Suprapubic skin (tissue), 4 donors: ENCODE data around the gene PDE4D. TPM values are rescaled to one million over a fixed set of nuclear protein-coding genes. Genes with fewer than 3 reads are reported as not detected.

ENCODE experiments used
- DNase-seq, 2 donors: peaks; one replicate each; pipeline ENCODE4 v3.0.0-alpha.2; 2019; ENCODE audit warnings: low spot score in 2 of 2
- H3K27ac ChIP-seq: fragments of 200-600 bp; sonication (generic); one replicate; pipeline ENCODE4 v1.5.1; 2019
- H3K27me3 ChIP-seq: fragments of 200-600 bp; sonication (generic); one replicate; pipeline ENCODE4 v1.5.1; 2019
- H3K36me3 ChIP-seq: fragments of 200-600 bp; sonication (generic); one replicate; pipeline ENCODE4 v1.5.1; 2019
- H3K4me1 ChIP-seq: fragments of 200-600 bp; sonication (generic); one replicate; pipeline ENCODE4 v1.5.1; 2019
- H3K4me3 ChIP-seq: fragments of 200-600 bp; sonication (generic); one replicate; pipeline ENCODE4 v1.5.1; 2019; ENCODE audit warnings: mild to moderate bottlenecking
- H3K9me3 ChIP-seq: fragments of 200-600 bp; sonication (generic); one replicate; pipeline ENCODE4 v1.5.1; 2019
- CTCF ChIP-seq, 2 donors: fragments of 200-600 bp in 1 of 2; fragments of 450-650 bp in 1 of 2; sonication (generic) in 1 of 2; IDR thresholded peaks; one replicate each; pipeline ENCODE4 v1.5.1; 2016 to 2019; ENCODE audit warnings: antibody characterized with exemption in 2 of 2, mild to moderate bottlenecking in 1 of 2, moderate library complexity in 1 of 2
- EP300 ChIP-seq: sonication (generic); formaldehyde crosslinking; IDR thresholded peaks from one replicate; pipeline ENCODE4 v1.6.1; 2017; ENCODE audit warnings: antibody characterized with exemption
- POLR2A ChIP-seq, 2 donors: fragments of 450-650 bp; IDR thresholded peaks; one replicate each; pipeline ENCODE4 v1.6.1; 2017; ENCODE audit warnings: antibody characterized with exemption in 2 of 2, mild to moderate bottlenecking in 2 of 2, moderate library complexity in 2 of 2
- POLR2AphosphoS5 ChIP-seq, 3 donors: sonication (generic); formaldehyde crosslinking; IDR thresholded peaks; one replicate each; pipeline ENCODE4 v1.6.1; 2017; ENCODE audit warnings: antibody characterized with exemption in 3 of 3
- WGBS: methylation state at CpG from one replicate; pipeline ENCODE4 v1.1.5; 2018; 5-methylcytosine and 5-hydroxymethylcytosine counted together
- total RNA-seq, 4 donors: library from RNA; depleted of rRNA; stranded (reverse); fragments of >200 nt; gene quantifications; one replicate each; pipeline ENCODE4 v1.1.0, GENCODE V29; 2016

PDE4D gene
- total RNA-seq, 4 donors from 2014 or later: 26.8 to 57.2 (median 29.9) TPM

DNA sequence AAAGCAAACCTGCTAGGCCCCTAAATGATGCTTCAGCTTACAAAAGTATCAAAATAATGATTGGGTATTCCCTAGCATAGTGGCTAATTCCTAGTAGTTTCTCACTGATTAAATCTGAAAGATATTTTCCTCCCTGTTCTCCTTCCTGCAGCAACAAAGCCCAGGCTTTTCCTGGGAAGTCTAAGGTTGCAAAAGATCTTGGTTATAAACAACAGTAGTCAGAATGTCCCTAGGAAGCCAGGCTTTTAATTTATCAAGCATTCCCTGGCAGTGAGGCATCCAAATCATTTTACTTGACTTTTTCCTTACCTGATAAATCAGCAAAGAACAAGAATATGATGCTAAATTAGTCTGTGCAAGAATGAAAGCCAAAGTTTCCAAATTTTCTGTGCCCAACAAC, 272.0 kb downstream of the PDE4D start:
- no peaks in the 10 kb centered on the region for H3K36me3 ChIP-seq
- H3K9me3 ChIP-seq: no peaks in the 10 kb centered on the region
- no peaks in the 10 kb centered on the region for H3K4me1 ChIP-seq
- DNase-seq: no peak
- TF ChIP-seq EP300 (no peak), POLR2AphosphoS5 (IDR thresholded peaks at IDR 0.05) (no peak), POLR2A (IDR thresholded peaks at IDR 0.05) (no peak), CTCF (IDR thresholded peaks at IDR 0.05) (no peak)
- H3K27me3 ChIP-seq: no peaks in the 10 kb centered on the region
- no peak overlapping the region for H3K4me3 ChIP-seq
- H3K27ac ChIP-seq: no peak overlapping the region

DNA sequence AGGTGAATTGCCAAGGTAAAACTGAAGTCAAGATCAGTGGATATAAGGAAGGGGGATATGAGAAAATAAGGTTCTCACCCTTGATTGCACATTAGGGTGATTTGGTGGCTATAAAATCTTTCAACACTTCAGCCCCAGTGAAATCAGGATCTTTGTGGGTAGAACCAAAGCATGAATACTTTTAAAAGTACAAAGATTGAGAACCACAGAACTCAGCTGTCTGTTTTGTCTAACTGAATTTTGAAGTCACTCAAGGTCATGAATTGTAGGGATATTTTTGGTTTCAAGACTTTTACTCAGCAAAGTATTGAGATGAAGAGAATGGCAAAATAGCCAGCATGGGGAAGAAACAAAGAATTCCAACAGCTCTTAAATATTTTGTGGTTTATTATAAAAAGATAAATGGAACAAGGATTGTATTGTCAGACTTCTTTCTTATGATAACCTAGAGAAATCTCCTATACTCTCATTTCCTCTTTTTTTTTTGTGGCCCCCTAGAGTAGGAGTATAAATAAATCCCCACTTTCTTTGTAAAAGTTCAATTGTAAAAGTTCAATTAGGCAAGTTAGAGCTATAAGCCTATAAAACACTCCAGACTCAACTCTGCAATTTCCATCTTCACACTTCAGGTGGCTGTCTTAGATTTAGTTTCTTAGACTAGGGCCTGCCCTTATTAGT, 272.9 kb downstream of the PDE4D start:
- Histone ChIP-seq H3K36me3 (no peaks in the 10 kb centered on the region), H3K4me1 (no peaks in the 10 kb centered on the region), H3K27me3 (no peaks in the 10 kb centered on the region), H3K9me3 (no peaks in the 10 kb centered on the region), H3K4me3 (no peak overlapping the region), H3K27ac (no peak overlapping the region)
- TF ChIP-seq POLR2AphosphoS5 (IDR thresholded peaks at IDR 0.05): no peak
- no peak for TF ChIP-seq CTCF (IDR thresholded peaks at IDR 0.05)
- TF ChIP-seq POLR2A (IDR thresholded peaks at IDR 0.05): no peak
- no peak for TF ChIP-seq EP300
- DNase-seq: no peak

GRCh38 chr5:59618644-59619043, 274.9 kb downstream of the PDE4D start:
- Histone ChIP-seq H3K9me3 (no peaks in the 10 kb centered on the region), H3K4me1 (no peaks in the 10 kb centered on the region), H3K4me3 (no peak overlapping the region), H3K36me3 (no peaks in the 10 kb centered on the region), H3K27me3 (no peaks in the 10 kb centered on the region), H3K27ac (no peak overlapping the region)
- DNase-seq: no peak
- no peak for TF ChIP-seq EP300
- no peak for TF ChIP-seq POLR2A (IDR thresholded peaks at IDR 0.05)
- no peak for TF ChIP-seq CTCF (IDR thresholded peaks at IDR 0.05)
- TF ChIP-seq POLR2AphosphoS5 (IDR thresholded peaks at IDR 0.05): no peak
- whole genome bisulfite sequencing: 95% methylated on average over 3 of the region's 3 CpGs

GRCh38 chr5:59617186-59617771, 276.2 kb downstream of the PDE4D start:
- Histone ChIP-seq H3K36me3 (no peaks in the 10 kb centered on the region), H3K27ac (no peak overlapping the region), H3K9me3 (no peaks in the 10 kb centered on the region), H3K4me3 (no peak overlapping the region), H3K27me3 (no peaks in the 10 kb centered on the region), H3K4me1 (no peaks in the 10 kb centered on the region)
- 94% methylated on average over 9 of the region's 9 CpGs for WGBS
- no peak for DNase-seq
- no peak for TF ChIP-seq CTCF (IDR thresholded peaks at IDR 0.05)
- no peak for TF ChIP-seq POLR2A (IDR thresholded peaks at IDR 0.05)

DNA sequence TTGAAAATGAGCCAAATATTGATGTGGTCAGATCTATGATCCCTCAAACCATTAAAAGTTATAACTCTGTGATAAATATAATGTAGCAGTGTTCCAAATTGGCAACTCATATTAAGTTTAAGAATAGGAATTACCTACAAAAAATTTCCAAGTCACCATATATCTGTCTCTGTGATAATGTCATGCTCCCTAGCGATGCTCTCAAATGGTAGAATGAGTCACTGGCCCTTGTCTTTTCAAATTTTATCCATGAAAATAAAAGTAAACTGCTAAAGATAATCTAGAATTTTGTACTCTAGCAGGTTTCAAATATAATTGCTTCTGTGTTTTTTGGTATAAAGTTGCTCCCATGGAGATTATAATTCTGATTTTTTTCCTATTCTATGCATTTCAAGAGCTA, 277.1 kb downstream of the PDE4D start:
- Histone ChIP-seq H3K9me3 (no peaks in the 10 kb centered on the region), H3K27me3 (no peaks in the 10 kb centered on the region), H3K36me3 (no peaks in the 10 kb centered on the region), H3K4me1 (no peaks in the 10 kb centered on the region), H3K27ac (no peak overlapping the region), H3K4me3 (no peak overlapping the region)
- no peak for DNase-seq
- WGBS: 86% methylated on average over 1 of the region's 1 CpG
- TF ChIP-seq EP300: no peak
- TF ChIP-seq CTCF (IDR thresholded peaks at IDR 0.05): no peak
